ENCODE results near the gene GLIS2. TPM values are rescaled to one million over a fixed set of nuclear protein-coding genes. Genes with fewer than 3 reads are reported as not detected.
A peak's percentile ranks its signal among the peaks of the same experiment; 100 is the strongest.

GLIS2 gene
- total RNA-seq, 1 experiment from 2014 or later: 22.1 TPM

DNA sequence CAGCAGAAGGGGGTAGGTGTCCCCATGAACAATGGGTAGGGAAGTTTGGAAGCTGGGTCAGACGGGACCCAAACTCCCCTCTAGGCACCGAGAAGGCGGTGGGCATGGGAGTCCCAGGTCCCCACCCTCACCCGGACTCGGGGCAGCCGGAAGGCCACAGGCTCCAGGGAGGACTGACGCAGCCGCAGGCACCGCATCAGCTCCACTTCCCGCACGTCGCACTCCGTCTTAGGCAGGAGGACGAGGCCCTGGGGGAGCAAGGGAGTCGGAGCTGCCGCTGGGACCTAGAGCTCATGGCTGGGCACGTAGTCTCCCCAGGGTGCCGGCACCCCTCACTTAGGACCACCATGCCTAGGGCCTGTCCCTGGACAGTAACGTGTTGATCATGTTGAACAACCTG is 42.4 kb downstream of the GLIS2 start:
- no peak overlapping the region for H3K4me3 Mint-ChIP-seq (ENCODE audit: low read depth, unreplicated experiment)
- H3K4me1 Mint-ChIP-seq (ENCODE audit: low read depth, unreplicated experiment): peaks cover 8% of the 10 kb centered on the region
- no peak for DNase-seq
- H3K9me3 Mint-ChIP-seq (ENCODE audit: low read depth, unreplicated experiment): no peaks in the 10 kb centered on the region
- no peaks in the 10 kb centered on the region for H3K27me3 Mint-ChIP-seq (ENCODE audit: unreplicated experiment)
- no TSS peak for BruUV-seq (replicated peaks)
- no peak overlapping the region for H3K27ac Mint-ChIP-seq (ENCODE audit: unreplicated experiment)
- peaks cover 33% of the 10 kb centered on the region for H3K36me3 Mint-ChIP-seq (ENCODE audit: insufficient read depth, unreplicated experiment)
- TF ChIP-seq, protein P1, sequence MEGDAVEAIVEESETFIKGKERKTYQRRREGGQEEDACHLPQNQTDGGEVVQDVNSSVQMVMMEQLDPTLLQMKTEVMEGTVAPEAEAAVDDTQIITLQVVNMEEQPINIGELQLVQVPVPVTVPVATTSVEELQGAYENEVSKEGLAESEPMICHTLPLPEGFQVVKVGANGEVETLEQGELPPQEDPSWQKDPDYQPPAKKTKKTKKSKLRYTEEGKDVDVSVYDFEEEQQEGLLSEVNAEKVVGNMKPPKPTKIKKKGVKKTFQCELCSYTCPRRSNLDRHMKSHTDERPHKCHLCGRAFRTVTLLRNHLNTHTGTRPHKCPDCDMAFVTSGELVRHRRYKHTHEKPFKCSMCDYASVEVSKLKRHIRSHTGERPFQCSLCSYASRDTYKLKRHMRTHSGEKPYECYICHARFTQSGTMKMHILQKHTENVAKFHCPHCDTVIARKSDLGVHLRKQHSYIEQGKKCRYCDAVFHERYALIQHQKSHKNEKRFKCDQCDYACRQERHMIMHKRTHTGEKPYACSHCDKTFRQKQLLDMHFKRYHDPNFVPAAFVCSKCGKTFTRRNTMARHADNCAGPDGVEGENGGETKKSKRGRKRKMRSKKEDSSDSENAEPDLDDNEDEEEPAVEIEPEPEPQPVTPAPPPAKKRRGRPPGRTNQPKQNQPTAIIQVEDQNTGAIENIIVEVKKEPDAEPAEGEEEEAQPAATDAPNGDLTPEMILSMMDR (IDR thresholded peaks at IDR 0.05; ENCODE audit: unreplicated experiment): no peak
- CTCF ChIA-PET: interaction anchor here (1.6 to 3.7 kb wide), 2 partner anchors 30 to 44 kb away, joined by 3 to 53 read pairs; no protein-coding TSS in a partner anchor
- intact Hi-C loops (cut with micrococcal nuclease; ENCODE audit: unreplicated experiment): no loop called here

DNA sequence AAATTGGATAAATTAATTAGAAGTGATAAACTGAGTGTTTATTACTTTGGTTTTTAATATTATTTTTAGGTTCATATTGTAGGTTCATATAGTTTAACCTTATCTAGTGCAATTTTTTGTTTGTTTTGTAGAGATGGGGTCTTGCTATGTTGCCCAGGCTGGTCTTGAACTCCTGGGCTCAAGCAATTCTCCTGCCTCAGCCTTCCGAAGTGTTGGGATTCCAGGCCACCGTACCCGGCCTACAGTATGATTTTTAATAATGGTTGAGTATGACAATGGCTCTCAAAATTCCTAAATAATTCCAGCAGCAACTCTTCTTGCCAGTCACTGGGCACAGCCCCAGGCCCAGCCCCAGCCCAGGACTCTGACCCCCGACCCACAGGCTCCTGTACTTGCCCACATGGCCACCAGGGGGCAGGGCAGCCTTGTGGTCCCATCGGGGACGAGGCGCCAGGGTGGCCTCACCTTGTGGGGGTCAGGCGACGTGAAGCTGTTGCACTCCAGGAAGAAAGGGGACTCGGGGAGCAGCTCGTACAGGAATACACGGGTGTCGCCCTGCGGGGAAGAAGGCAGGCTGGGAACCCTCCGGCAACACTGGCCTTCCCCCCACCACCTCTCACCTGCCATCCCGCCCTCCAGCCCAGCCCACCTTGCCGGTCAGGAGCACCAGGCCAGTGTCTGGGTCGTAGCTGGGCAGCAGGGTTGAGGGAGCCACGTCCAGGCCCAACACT is 43.1 kb downstream of the GLIS2 start:
- Mint-ChIP-seq H3K9me3 (ENCODE audit: low read depth, unreplicated experiment) (no peaks in the 10 kb centered on the region), H3K4me3 (ENCODE audit: low read depth, unreplicated experiment) (no peak overlapping the region), H3K27me3 (ENCODE audit: unreplicated experiment) (no peaks in the 10 kb centered on the region), H3K4me1 (ENCODE audit: low read depth, unreplicated experiment) (peaks cover under 1% of the 10 kb centered on the region), H3K36me3 (ENCODE audit: insufficient read depth, unreplicated experiment) (peaks cover 40% of the 10 kb centered on the region), H3K27ac (ENCODE audit: unreplicated experiment) (no peak overlapping the region)
- TF ChIP-seq, protein P1 (IDR thresholded peaks at IDR 0.05; ENCODE audit: unreplicated experiment): peak; percentile 100
- DNase-seq: peak; percentile 87
- BruUV-seq (replicated peaks): no TSS peak
- CTCF ChIA-PET: interaction anchor here (0.6 to 3.7 kb wide), 9 partner anchors 10 to 150 kb away, joined by 3 to 53 read pairs (median 3); no protein-coding TSS in a partner anchor
- intact Hi-C loops (cut with micrococcal nuclease; ENCODE audit: unreplicated experiment): loop anchor here (1.0 kb wide), 1 partner anchor 43 kb away; no protein-coding TSS in a partner anchor

DNA sequence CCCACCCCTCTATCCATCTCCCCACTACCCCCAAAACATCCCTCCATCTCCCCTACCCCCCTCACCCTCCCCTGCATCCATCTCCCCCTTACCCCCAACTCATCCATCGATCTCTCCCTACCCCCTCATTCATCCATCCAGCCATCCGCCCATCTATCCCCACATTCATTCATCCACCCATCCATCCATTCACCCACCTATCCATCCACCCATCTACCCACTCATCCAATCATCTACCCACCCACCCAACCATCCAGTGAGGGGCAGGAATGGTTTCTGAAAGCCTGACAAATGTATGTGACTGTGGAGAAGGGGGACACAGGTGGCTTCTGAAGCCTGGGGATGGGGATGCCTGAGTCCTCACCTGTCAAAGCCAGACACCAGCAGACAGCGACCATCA is 44.0 kb downstream of the GLIS2 start:
- BruUV-seq (replicated peaks): no TSS peak
- Mint-ChIP-seq H3K27ac (ENCODE audit: unreplicated experiment) (no peak overlapping the region), H3K36me3 (ENCODE audit: insufficient read depth, unreplicated experiment) (peaks cover 43% of the 10 kb centered on the region), H3K9me3 (ENCODE audit: low read depth, unreplicated experiment) (no peaks in the 10 kb centered on the region), H3K27me3 (ENCODE audit: unreplicated experiment) (no peaks in the 10 kb centered on the region), H3K4me3 (ENCODE audit: low read depth, unreplicated experiment) (no peak overlapping the region), H3K4me1 (ENCODE audit: low read depth, unreplicated experiment) (no peaks in the 10 kb centered on the region)
- CTCF ChIA-PET: interaction anchor here (0.6 to 3.7 kb wide), 8 partner anchors 9 to 86 kb away, joined by 3 to 53 read pairs (median 4); no protein-coding TSS in a partner anchor
- TF ChIP-seq, protein P1 (IDR thresholded peaks at IDR 0.05; ENCODE audit: unreplicated experiment): no peak
- intact Hi-C loops (cut with micrococcal nuclease; ENCODE audit: unreplicated experiment): loop anchor here (1.0 kb wide), 1 partner anchor 42 kb away; no protein-coding TSS in a partner anchor
- no peak for DNase-seq

DNA sequence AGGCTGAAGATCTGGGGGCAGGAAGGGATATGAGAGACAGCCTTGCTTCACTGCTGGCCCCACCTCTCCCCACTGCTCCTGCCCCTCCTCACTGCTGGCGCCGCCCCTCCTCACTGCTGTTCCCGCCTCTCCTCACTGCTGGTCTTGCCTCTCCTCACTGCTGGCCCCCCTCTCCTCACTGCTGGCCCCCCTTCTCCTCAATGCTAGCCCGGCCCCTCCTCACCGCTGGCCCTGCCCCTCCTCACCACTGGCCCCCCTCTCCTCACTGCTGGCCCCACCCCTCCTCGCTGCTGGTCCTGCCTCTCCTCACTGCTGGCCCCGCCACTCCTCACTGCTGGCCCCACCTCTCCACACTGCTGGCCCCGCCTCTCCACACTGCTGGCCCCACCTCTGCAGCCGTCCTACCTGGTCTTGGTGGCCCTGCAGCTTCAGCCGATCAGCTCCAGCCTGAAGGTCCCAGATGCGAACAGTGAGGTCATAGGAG is 44.7 kb downstream of the GLIS2 start:
- Mint-ChIP-seq H3K4me3 (ENCODE audit: low read depth, unreplicated experiment) (no peak overlapping the region), H3K27ac (ENCODE audit: unreplicated experiment) (no peak overlapping the region), H3K4me1 (ENCODE audit: low read depth, unreplicated experiment) (no peaks in the 10 kb centered on the region), H3K36me3 (ENCODE audit: insufficient read depth, unreplicated experiment) (peaks cover 43% of the 10 kb centered on the region), H3K27me3 (ENCODE audit: unreplicated experiment) (no peaks in the 10 kb centered on the region), H3K9me3 (ENCODE audit: low read depth, unreplicated experiment) (no peaks in the 10 kb centered on the region)
- TF ChIP-seq, protein P1 (IDR thresholded peaks at IDR 0.05; ENCODE audit: unreplicated experiment): no peak
- DNase-seq: no peak
- BruUV-seq (replicated peaks): no TSS peak
- intact Hi-C loops (cut with micrococcal nuclease; ENCODE audit: unreplicated experiment): no loop called here
- CTCF ChIA-PET: interaction anchor here (3.7 kb wide), 1 partner anchor 42 kb away, joined by 53 read pairs; no protein-coding TSS in a partner anchor
